ENCODE data around the gene FSTL3.

Gene FSTL3

DNA sequence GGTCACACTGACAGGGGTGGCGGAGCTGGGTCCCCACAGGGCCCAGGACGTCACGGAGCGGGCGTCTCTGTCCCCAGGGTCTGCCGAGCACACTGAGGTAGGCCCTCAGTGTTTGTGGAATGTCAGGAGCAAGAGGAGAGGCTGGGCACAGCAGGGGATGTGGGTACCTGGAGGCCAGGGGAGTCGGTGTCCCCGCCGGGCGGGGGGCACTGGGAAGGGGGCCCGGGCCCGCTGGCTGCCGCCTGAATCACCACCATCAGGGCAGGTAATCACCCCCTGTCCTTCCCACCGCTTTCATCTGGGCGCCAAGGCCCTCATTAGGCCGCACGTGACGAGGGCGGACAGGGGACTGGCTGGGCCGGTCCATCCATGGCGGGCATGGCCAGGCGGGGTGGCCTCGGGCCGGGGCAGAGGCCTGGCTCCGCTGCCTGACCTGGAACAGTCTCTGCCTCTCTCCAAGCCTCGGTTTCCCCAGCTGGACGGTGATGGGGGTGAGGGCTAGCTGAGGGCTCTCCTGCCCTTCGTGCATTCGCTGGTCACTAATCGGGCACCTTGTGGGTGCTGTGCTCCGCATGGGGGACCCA is 35.5 kb upstream of the FSTL3 start:
- DNase-seq (ENCODE audit: insufficient read length, low spot score), result no peak
- TF ChIP-seq POLR2A (IDR thresholded peaks at IDR 0.05; ENCODE audit: low read depth, low read length), result no peak
- FAIRE-seq, result no peak

DNA sequence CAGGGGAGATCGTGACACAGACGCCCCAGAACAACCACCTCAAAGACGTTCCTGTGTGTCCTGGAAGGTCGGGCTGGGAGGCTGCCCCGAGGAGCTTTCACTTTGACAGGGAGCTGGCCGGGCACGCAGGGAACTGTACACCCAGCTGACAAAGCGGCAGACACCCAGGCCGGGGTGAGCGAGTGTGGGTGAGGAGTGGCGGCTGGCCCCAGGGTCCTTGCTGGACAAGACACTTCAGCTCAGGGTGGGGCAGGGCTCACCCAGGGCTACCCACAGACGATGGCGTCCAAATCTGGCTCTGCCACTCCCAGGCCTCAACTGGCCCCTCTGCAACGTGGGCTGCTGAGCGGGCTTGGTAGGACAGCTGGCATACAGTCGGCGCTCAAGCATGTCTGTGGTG is 34.5 kb upstream of the FSTL3 start:
- TF ChIP-seq POLR2A (IDR thresholded peaks at IDR 0.05; ENCODE audit: low read depth, low read length), result no peak
- FAIRE-seq (no peak), DNase-seq (ENCODE audit: insufficient read length, low spot score) (no peak)

DNA sequence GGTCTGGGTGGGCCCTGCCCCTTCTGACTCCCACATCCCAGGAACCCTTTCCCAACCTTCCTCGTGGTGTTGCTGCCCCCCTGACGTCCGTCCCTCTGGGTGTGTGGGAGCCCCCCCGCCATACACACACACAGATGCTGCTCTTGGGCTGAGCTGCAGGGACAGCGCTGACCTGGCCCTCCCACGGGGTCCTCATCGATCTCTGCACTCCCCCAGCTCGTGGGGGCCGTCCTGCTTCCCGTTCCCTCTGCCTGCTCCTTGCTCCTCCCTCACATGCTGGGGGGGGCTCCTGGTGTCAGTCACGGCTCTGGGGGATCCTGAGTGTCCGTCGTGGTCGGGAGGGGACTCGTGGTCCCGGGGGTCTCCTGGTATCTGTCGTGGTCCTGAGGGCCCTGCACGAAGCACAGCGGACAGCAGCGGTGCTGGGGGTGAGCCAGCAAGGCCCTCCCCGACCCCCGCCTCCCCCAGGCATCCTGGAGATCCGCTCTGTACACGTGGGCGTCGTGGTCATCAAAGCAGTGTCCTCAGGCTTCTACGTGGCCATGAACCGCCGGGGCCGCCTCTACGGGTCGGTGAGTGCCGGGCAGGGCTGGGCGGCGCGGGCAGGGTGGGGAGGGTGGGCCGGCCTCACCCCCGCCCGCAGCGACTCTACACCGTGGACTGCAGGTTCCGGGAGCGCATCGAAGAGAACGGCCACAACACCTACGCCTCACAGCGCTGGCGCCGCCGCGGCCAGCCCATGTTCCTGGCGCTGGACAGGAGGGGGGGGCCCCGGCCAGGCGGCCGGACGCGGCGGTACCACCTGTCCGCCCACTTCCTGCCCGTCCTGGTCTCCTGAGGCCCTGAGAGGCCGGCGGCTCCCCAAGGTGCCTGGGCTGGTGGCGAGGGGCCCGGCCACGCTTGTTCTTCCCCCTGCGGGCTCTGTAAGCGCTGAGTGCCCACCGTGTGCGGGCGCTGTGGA is 33.1 kb upstream of the FSTL3 start:
- DNase-seq (ENCODE audit: insufficient read length, low spot score) (no peak), FAIRE-seq (no peak)
- TF ChIP-seq POLR2A (IDR thresholded peaks at IDR 0.05; ENCODE audit: low read depth, low read length), result no peak

DNA sequence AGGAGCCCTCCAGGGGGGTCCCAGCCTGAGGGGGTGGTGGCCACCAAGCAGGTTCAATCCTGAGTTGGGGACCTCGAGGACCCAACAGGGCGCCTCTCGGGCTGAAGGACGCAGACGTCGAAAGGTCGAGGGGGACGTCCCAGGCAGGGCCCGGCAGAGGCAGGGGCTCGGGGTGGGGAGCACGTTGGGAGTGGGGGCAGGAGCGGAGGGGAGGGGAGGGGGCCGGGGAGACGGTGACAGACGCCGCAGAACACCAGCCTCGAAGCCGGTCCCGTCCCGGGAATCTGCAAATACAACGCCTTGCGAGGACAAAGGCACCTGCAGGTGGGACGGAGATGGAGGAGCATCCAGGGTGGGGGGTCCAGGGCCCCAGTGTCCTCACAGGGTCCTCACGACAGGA is 32.5 kb upstream of the FSTL3 start:
- DNase-seq (ENCODE audit: insufficient read length, low spot score) (no peak), FAIRE-seq (no peak)
- no peak for TF ChIP-seq POLR2A (IDR thresholded peaks at IDR 0.05; ENCODE audit: low read depth, low read length)

DNA sequence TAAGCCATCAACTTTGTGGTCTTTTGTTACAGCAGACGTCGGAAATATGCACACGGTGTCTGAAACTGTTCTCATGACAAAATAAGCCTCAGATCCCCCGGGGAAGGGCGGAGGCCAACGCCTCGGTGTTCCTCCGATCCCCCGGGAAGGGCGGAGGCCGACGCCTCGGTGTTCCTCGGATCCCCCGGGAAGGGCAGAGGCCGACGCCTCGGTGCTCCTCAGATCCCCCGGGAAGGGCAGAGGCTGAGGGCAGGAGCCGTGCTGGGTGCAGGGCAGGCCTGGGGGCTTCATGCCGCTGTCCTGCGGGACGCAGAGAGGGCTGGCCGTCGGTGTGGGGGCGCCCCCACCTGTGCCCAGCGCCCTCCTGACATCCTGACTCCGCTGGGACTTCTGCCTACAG is 31.8 kb upstream of the FSTL3 start:
- no peak for TF ChIP-seq POLR2A (IDR thresholded peaks at IDR 0.05; ENCODE audit: low read depth, low read length)
- DNase-seq (ENCODE audit: insufficient read length, low spot score) (no peak), FAIRE-seq (no peak)

DNA sequence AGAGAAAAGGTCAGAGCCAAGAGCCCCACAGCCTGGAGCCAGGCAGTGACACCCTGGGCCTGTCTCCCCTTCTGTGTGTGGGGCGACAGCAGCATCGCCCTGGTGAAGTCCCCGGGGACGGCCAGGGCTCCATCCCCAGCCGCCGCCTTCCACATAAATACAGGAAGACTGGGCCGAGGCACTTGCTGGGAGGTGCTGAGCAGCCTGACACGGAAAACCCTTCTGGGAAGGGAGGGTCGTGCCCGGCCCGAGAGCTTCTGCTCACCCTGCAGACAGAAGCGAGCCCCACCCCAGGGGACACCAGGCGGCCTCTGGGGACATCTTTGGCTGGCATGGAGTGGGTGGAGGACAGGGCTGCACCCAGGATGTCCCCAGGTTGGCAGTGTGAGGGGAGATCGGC is 31.4 kb upstream of the FSTL3 start:
- TF ChIP-seq POLR2A (IDR thresholded peaks at IDR 0.05; ENCODE audit: low read depth, low read length), result no peak
- DNase-seq (ENCODE audit: insufficient read length, low spot score), result no peak
- FAIRE-seq, result no peak

DNA sequence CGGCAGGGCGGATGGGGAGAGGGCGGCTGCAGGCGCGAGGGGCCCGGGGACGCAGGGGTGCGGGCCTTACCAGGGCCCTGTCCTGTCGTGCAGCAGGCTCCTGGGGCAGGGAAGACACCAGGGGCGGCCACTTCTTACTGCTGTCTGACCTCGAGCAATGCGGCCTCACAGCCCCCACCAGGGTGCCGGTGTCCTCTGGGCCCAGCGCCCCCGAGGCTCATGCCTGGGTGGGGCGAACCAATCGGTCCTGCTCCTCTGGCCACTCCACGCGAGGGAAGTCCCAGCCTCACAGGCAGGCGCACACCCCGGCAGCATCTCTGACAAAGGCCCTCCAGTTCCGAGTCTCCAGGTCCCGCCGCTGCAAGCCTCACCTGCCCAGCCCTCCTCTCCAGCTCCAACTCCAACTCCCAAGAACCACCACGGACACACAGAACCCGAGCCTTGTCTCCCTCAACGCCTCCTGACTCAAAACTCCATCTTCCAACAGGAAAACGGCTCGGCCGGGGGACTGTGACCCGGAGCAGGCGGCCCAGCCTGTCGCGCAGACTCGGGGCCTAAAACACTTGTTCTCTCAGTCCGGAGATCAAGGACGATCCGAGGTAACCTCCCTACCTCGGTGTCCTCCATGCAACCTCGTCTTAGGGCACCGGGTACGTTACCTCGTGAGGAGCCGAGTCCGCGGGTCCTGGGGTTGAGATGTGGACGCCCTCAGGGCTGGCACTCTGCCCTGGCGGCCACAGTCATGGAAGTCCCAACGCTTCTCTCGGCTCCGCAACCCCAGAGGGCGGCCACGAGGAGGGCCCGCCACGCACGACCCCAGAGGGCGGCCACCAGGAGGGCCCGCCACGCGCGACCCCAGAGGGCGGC is 30.0 kb upstream of the FSTL3 start:
- no peak for FAIRE-seq
- no peak for TF ChIP-seq POLR2A (IDR thresholded peaks at IDR 0.05; ENCODE audit: low read depth, low read length)
- DNase-seq (ENCODE audit: insufficient read length, low spot score), result no peak

DNA sequence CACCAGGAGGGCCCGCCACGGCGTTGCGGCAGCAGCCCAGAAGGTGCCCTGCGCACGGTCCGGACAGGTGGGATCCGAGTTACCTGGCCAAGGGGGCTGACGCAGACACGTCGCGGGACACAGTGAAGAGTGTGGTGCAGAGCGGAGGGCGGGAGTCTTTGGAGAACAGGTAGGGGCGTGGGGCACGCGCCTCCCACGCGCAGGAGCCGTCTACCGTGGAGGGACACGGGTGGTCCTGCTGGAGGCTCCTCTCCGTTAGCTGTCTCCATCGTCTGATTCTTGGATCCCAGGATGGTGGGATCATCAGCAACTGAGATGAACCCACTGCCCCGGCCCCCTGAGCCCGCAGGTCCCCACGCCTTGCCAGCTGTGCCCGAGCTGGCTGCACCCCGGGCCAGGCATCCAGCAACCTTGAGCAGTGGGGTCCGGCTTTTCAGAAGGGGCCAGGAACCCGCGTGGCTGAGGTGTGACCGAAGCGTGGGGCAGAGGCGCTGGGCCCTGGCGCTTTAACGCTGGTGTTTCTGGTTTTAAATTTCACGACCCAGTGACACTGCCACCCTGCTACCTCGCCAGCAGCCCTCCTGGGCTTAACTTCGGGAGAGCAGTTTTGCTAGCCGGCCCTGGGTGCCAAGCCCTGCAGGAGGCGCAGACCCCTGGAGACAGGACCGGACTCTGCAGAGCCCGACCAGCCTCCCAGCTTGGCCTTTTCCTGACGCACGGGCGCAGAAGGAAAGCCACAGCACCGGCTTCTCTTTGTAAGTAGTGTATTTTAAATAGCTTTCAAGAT is 29.2 kb upstream of the FSTL3 start:
- no peak for FAIRE-seq
- no peak for DNase-seq (ENCODE audit: insufficient read length, low spot score)
- TF ChIP-seq POLR2A (IDR thresholded peaks at IDR 0.05; ENCODE audit: low read depth, low read length), result no peak

DNA sequence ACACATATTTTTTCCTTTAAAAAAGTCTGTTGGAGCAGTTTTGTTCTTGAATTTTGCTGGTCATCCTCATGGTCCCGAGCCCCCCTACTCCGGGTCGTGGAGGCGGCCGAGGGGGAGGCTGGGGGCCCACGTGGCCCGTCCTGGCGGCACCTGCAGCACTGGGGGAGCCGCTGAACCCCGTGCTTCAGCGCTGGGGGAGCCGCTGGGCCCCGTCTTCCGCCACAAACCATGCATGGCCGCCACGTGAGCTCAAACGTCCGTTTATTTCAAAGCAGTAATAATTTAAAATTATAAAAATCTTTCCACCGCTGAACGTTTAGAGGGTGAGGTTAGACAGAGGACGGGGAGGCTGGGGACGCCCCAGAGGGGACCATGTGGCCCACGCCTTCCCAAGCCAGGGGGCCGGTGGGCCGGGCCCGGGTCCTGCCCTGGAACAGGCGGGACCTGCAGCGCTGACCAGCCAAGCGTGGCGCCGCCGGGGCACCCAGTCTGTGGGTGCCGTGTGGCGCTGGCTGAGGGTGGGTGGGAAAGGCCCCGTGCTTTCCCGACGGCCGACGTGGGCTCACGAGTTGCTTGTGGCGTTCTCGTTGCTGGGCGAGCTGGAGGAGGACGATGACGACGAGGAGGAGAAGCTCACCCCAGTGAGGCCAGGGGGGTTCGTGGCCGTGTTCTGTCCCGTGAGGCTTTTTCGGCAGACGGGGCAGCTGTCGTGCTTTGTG is 28.5 kb upstream of the FSTL3 start:
- FAIRE-seq, result no peak
- DNase-seq (ENCODE audit: insufficient read length, low spot score), result no peak
- no peak for TF ChIP-seq POLR2A (IDR thresholded peaks at IDR 0.05; ENCODE audit: low read depth, low read length)

DNA sequence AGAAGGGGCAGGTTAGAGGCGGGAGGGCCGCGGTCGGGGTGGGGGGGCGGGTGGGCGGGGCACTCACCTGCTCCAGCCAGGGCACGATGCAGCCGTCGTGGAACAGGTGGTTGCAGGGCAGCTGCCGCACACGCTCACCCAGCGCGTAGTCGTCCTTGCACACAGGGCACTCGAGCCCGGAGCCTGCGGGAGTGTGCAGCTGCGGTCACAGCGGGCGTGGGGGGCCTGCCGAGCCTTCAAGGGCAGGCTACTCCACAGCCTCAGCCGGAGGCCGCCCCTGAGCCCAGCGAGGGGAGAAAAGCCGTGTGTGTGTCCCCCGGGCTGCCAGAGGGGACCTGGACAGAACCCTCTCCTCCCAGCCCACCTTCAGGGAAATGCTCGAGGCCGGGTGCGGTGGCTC is 27.9 kb upstream of the FSTL3 start:
- FAIRE-seq (no peak), DNase-seq (ENCODE audit: insufficient read length, low spot score) (no peak)
- TF ChIP-seq POLR2A (IDR thresholded peaks at IDR 0.05; ENCODE audit: low read depth, low read length), result no peak

DNA sequence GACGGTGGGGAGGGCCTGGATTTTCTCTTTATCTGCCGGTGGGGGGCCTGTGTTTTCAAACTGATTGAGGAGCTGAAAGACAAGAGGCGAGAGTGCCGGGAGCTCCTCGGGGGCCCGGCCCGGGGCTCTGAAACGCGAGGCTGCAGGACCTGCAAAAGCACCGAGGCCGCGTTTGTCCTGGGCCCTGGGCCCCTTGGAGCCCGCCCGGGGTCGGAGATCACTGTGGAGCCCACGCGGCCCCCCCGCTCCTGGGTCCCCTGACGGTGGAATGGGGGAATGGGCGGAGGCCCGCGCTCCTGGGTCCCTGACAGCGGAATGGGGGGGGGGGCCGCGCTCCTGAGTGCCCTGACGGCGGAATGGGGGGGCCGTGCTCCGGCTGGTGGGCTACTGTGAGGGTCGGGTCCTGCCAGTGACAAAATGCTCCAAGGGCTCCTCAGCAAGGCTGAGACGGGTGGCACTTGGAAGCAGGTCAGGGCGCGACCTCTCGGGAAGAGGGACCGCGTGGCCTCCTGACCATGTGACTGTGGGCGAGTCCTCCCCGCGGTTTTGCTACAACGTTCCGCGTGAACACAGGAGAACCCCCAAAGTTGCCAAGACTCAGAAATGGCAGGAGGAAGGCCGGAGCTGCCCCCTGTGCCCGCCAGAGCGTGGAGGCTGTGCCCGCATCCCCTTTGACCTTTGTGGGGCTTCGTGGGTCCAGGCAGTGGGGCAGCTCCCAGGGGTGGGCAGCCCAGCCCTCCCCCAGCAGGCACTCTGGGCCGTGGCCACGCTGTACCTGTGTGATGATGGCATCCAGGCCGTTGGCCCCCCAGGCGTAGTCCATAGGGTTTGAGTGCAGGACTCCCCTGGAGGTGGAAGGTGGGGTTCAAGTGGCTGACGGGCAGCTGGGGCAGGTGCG is 27.0 kb upstream of the FSTL3 start:
- DNase-seq (ENCODE audit: insufficient read length, low spot score) (no peak), FAIRE-seq (no peak)
- TF ChIP-seq POLR2A (IDR thresholded peaks at IDR 0.05; ENCODE audit: low read depth, low read length), result no peak

DNA sequence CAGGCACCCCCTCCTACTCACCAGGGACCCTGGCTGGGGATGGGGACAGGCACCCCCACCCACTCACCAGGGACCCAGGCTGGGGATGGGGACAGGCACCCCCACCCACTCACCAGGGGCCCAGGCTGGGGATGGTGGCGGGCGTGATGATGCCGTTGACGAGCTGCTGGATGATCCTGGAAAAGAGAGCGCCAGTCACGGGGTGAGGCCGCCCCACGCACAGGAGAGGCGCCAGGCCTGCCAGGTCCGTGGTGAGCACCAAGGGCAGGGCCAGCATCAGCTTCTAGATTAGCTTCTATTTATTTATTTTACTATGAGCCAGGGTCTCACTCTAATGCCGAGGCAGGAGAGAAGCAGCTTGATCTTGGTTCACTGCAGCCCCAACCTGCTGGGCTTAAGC is 26.1 kb upstream of the FSTL3 start:
- TF ChIP-seq POLR2A (IDR thresholded peaks at IDR 0.05; ENCODE audit: low read depth, low read length), result no peak
- no peak for FAIRE-seq

More for the DNA sequence above, 26.1 kb upstream of the FSTL3 start:
- no peak for DNase-seq (ENCODE audit: insufficient read length, low spot score)

Data from H54 (cell line).